GM12865 (cell line): ENCODE data around the gene TFCP2.

Experiments
- DNase-seq: peaks from one replicate; pipeline ENCODE4 v3.0.0; 2010; ENCODE audit warnings: low read depth
- H3K4me3 ChIP-seq: 2 replicates; pipeline ENCODE4 v1.5.1; 2011; ENCODE audit warnings: mild to moderate bottlenecking, low read depth, low read length, control low read depth
- TF ChIP-seq, protein P1 (sequence below): IDR thresholded peaks from 2 replicates; pipeline ENCODE4 v1.5.1; 2011; ENCODE audit warnings: low read length, control low read depth, low read depth, inconsistent platforms; ENCODE audit not compliant: insufficient read depth; ENCODE audit errors: missing control alignments

The TFCP2 gene

DNA sequence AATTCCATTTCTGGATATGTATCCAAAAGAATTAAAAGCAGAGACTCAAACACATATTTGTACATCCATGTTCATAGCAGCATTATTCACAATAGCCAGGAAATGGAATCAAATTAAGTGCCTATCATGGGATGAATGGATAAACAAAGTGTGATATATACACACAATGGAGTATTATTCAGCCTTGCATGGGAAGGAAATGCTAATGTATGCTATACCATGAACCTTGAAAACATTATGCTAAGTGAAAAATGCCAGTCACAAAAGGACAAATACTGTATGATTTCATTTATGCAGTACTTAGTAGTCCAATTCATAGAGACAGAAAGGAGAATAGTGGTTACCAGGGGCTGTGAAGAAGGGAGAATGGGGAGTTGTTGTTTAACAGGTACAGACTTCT, 57.4 kb downstream of the TFCP2 start:
- TF ChIP-seq, protein P1, sequence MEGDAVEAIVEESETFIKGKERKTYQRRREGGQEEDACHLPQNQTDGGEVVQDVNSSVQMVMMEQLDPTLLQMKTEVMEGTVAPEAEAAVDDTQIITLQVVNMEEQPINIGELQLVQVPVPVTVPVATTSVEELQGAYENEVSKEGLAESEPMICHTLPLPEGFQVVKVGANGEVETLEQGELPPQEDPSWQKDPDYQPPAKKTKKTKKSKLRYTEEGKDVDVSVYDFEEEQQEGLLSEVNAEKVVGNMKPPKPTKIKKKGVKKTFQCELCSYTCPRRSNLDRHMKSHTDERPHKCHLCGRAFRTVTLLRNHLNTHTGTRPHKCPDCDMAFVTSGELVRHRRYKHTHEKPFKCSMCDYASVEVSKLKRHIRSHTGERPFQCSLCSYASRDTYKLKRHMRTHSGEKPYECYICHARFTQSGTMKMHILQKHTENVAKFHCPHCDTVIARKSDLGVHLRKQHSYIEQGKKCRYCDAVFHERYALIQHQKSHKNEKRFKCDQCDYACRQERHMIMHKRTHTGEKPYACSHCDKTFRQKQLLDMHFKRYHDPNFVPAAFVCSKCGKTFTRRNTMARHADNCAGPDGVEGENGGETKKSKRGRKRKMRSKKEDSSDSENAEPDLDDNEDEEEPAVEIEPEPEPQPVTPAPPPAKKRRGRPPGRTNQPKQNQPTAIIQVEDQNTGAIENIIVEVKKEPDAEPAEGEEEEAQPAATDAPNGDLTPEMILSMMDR, result no peak
- DNase-seq, result no peak
- no peak overlapping the region for H3K4me3 ChIP-seq

DNA sequence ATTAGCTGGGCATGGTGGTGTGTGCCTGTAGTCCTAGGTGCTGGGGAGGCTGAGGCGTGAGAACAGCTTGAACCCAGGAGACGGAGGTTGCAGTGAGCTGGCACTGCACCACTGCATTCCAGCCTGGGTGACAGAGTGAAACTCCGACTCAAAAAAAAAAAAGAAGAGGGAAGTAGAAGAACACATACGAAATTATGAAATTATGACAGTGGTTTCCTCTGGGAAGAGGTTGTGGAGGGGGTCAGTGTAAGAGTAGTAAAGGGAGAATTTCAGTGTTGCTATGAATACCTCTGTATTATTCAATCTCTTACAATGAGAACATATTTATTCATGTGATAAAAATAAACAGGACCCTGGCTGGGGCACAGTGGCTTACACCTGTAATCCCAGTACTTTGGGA, 64.8 kb downstream of the TFCP2 start:
- TF ChIP-seq, protein P1, result no peak
- H3K4me3 ChIP-seq, result no peak overlapping the region
- DNase-seq, result no peak

DNA sequence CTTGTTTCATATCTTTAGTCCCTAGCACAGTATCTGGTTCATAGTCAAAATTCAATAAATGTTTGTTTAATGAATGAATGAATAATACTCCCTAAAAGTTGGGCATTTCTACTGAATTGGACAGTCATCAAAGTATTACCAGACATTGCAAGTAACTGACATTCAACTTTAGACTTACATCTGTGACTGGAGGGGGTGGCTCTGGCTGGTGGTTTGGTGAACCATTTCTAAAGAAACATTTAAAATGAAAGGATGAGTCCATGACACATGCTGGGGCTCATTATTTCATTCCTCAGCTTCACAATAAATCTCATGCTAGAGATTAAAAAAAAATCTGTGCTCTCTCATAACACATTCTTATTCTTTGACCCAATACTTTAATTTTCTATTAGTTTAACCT, 69.0 kb downstream of the TFCP2 start:
- TF ChIP-seq, protein P1, result no peak
- no peak overlapping the region for H3K4me3 ChIP-seq

DNA sequence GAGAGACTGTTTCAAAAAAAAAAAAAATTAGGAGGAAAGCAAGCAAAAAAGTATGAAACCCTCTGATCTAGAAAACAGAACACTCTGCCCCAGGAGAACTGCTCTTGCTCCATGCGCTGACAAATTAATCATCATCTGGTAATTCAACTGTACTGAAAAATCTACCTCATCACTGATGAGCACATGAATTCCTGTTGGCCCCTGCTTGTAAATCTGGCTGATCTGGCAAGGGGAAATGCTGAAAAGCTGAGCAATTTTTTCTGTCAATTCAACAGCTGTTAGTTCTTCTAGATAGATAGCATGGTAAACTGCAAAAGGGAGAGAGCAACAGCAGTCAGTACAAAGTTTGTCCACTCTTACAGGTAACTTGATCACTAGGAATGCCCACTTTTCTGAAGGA, 74.3 kb downstream of the TFCP2 start:
- no peak overlapping the region for H3K4me3 ChIP-seq
- DNase-seq, result no peak
- TF ChIP-seq, protein P1, result no peak

More for the DNA sequence above, 69.0 kb downstream of the TFCP2 start:
- DNase-seq, result no peak

DNA sequence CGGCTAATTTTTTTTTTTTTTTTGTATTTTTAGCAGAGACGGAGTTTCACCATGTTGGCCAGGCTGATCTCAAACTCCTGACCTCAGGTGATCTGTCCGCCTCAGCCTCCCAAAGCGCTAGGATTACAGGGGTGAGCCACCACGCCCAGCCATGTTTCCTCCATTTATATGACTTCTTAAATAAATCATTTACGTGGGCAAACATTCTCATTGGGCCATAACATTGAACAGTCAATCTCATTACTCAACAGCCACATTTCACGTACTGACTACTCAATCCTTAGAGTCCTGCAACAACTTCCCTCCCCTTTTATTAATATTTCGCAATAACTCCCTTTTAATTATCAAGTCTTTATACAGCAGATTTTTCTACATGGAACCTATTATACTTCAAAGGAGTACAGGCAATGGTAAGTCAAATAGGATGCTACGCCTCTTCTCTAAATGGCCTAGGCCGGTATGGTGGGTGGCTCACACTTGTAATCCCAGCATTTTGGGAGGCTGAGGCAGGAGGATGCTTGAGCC, 82.2 kb downstream of the TFCP2 start:
- DNase-seq, result no peak
- no peak overlapping the region for H3K4me3 ChIP-seq
- TF ChIP-seq, protein P1, result no peak

DNA sequence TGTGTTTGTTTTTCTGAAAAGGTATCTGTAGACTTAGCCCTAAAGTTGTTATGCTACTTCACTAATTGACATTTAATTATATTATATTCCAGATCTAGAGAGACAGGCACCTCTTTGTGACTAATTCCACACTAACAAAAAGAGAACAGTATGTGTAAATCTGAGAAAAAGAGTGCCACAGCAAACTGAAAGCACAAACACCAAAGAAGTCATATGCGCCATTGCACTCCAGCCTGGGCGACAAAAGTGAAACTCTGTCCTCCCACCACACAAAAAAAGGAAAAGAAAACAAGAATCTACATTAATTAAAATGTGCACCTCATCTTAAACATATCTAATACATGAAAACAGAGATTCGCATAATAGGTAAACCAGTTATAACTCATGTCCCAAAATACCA, 85.1 kb downstream of the TFCP2 start:
- peak; percentile 69 for DNase-seq
- TF ChIP-seq, protein P1, result no peak
- H3K4me3 ChIP-seq, result no peak overlapping the region

DNA sequence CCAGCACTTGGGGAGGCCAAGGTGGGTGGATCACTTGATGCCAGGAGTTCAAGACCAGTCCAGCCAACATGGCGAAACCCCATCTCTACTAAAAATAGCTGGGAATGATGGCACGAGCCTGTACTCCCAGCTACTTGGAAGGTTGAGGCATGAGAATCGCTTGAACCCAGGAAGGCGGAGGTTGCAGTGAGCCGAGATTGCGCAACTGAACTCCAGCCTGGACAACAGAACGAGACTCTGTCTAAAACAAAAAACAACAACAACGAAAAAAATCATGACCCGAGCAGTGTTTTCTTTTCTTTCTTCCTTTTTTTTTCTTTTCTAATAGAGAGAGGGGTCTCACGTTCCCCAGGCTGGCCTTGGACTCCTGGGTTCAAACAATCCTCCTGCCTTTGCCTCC, 86.0 kb downstream of the TFCP2 start:
- DNase-seq, result no peak
- TF ChIP-seq, protein P1, result no peak
- no peak overlapping the region for H3K4me3 ChIP-seq
